NK-92 (cell line): ENCODE results near the gene COLEC11.
"Not testable (repeated sequence)": the region's sequence is repeated elsewhere in the genome, so short reads cannot be mapped to it uniquely, and the experiment has no call there.

Experiments
- DNase-seq: peaks from one replicate; lab custom pipeline; 2025; ENCODE audit not compliant: unreplicated experiment; lab: John Stamatoyannopoulos, UW

Gene COLEC11

GRCh38 chr2:3604991-3605961 is 10.4 kb downstream of the COLEC11 start:
- no peak for DNase-seq

GRCh38 chr2:3606028-3606369 is 11.1 kb downstream of the COLEC11 start:
- DNase-seq = no peak

GRCh38 chr2:3606370-3607201 is 11.7 kb downstream of the COLEC11 start:
- DNase-seq = no peak

GRCh38 chr2:3608373-3609278 is 13.7 kb downstream of the COLEC11 start:
- DNase-seq = no peak

- not testable (repeated sequence) for DNase-seq
Measured at GRCh38 chr2:3609279-3609673, 14.4 kb downstream of the COLEC11 start.

GRCh38 chr2:3610415-3610814 is 15.5 kb downstream of the COLEC11 start:
- DNase-seq = no peak

GRCh38 chr2:3610881-3611505 is 16.1 kb downstream of the COLEC11 start:
- no peak for DNase-seq

GRCh38 chr2:3611589-3611988 is 16.7 kb downstream of the COLEC11 start:
- no peak for DNase-seq

- no peak for DNase-seq
Measured at GRCh38 chr2:3612639-3613523, 18.0 kb downstream of the COLEC11 start.

GRCh38 chr2:3613524-3613905 is 18.6 kb downstream of the COLEC11 start:
- no peak for DNase-seq

- not testable (repeated sequence) for DNase-seq
Measured at GRCh38 chr2:3614743-3615142, 19.8 kb downstream of the COLEC11 start.

GRCh38 chr2:3615541-3616200 is 20.8 kb downstream of the COLEC11 start:
- not testable (repeated sequence) for DNase-seq

- DNase-seq = not testable (repeated sequence)
Measured at GRCh38 chr2:3616435-3617197, 21.7 kb downstream of the COLEC11 start.

GRCh38 chr2:3617198-3617890 is 22.4 kb downstream of the COLEC11 start:
- DNase-seq = no peak

GRCh38 chr2:3618367-3618766 is 23.5 kb downstream of the COLEC11 start:
- no peak for DNase-seq

GRCh38 chr2:3619033-3619432 is 24.1 kb downstream of the COLEC11 start:
- DNase-seq = no peak

GRCh38 chr2:3619661-3620060 is 24.7 kb downstream of the COLEC11 start:
- not testable (repeated sequence) for DNase-seq

GRCh38 chr2:3620834-3621233 is 25.9 kb downstream of the COLEC11 start:
- no peak for DNase-seq
